KOPT-K1 (cell line): ENCODE results near the gene RPL13A.
A peak's percentile ranks its signal among the peaks of the same experiment; 100 is the strongest.

ENCODE experiments used
- H3K27ac ChIP-seq: fragments of 200-600 bp; sonication (generic); 2 replicates; pipeline ENCODE4 v1.5.1; 2016; ENCODE audit warnings: antibody characterized with exemption, mild to moderate bottlenecking, low read depth, low read length; ENCODE audit not compliant: poor library complexity, severe bottlenecking
- H3K36me3 ChIP-seq: fragments of 200-600 bp; sonication (generic); 2 replicates; pipeline ENCODE4 v1.5.1; 2017; ENCODE audit warnings: antibody characterized with exemption, mild to moderate bottlenecking, low read length, moderate library complexity; ENCODE audit not compliant: insufficient read depth
- H3K9me3 ChIP-seq: fragments of 200-600 bp; sonication (generic); 2 replicates; pipeline ENCODE4 v1.5.1; 2017; ENCODE audit warnings: antibody characterized with exemption, low read length, mild to moderate bottlenecking; ENCODE audit not compliant: insufficient read depth, poor library complexity, severe bottlenecking

The RPL13A gene

GRCh38 chr19:49533551-49534488, 46.4 kb downstream of the RPL13A start:
- Histone ChIP-seq H3K9me3 (no peaks in the 10 kb centered on the region), H3K27ac (no peak overlapping the region), H3K36me3 (no peaks in the 10 kb centered on the region)

- no peaks in the 10 kb centered on the region for H3K36me3 ChIP-seq
- H3K9me3 ChIP-seq = no peaks in the 10 kb centered on the region
- peak overlapping the region; percentile 2 for H3K27ac ChIP-seq
These were observed 47.4 kb downstream of the RPL13A start for GRCh38 chr19:49534632-49535385.

GRCh38 chr19:49536921-49537462, 49.6 kb downstream of the RPL13A start:
- Histone ChIP-seq H3K9me3 (no peaks in the 10 kb centered on the region), H3K27ac (no peak overlapping the region), H3K36me3 (no peaks in the 10 kb centered on the region)

- Histone ChIP-seq H3K27ac (no peak overlapping the region), H3K9me3 (no peaks in the 10 kb centered on the region), H3K36me3 (no peaks in the 10 kb centered on the region)
These were observed 51.2 kb downstream of the RPL13A start for GRCh38 chr19:49538643-49539042.

GRCh38 chr19:49539192-49539952, 52.0 kb downstream of the RPL13A start:
- H3K9me3 ChIP-seq = no peaks in the 10 kb centered on the region
- H3K27ac ChIP-seq = no peak overlapping the region
- no peaks in the 10 kb centered on the region for H3K36me3 ChIP-seq
